Measurements from ENCODE around the gene GRK5.
"Not testable (repeated sequence)": the region's sequence is repeated elsewhere in the genome, so short reads cannot be mapped to it uniquely, and the experiment has no call there.

Gene GRK5

GRCh38 chr10:119275085-119275484 lies 67.7 kb downstream of the GRK5 start:
- H3K27ac ChIP-seq, result no peak overlapping the region
- TF ChIP-seq ZFX (IDR thresholded peaks at IDR 0.05; ENCODE audit: borderline replicate concordance) (no peak), CTCF (IDR thresholded peaks at IDR 0.05) (no peak)

GRCh38 chr10:119276194-119276593 lies 68.8 kb downstream of the GRK5 start:
- H3K27ac ChIP-seq, result not testable (repeated sequence)

- TF ChIP-seq CTCF (IDR thresholded peaks at IDR 0.05) (no peak), ZFX (IDR thresholded peaks at IDR 0.05; ENCODE audit: borderline replicate concordance) (no peak)
Measured at GRCh38 chr10:119278126-119278709, 70.8 kb downstream of the GRK5 start.

GRCh38 chr10:119279441-119279840 lies 72.1 kb downstream of the GRK5 start:
- H3K27ac ChIP-seq, result no peak overlapping the region
- no peak for TF ChIP-seq CTCF (IDR thresholded peaks at IDR 0.05)
- no peak for TF ChIP-seq ZFX (IDR thresholded peaks at IDR 0.05; ENCODE audit: borderline replicate concordance)

More at GRCh38 chr10:119278126-119278709, 70.8 kb downstream of the GRK5 start:
- no peak overlapping the region for H3K27ac ChIP-seq

- H3K27ac ChIP-seq, result no peak overlapping the region
Measured at GRCh38 chr10:119281581-119282071, 74.3 kb downstream of the GRK5 start.

GRCh38 chr10:119282446-119282845 lies 75.1 kb downstream of the GRK5 start:
- no peak overlapping the region for H3K27ac ChIP-seq
- no peak for TF ChIP-seq ZFX (IDR thresholded peaks at IDR 0.05; ENCODE audit: borderline replicate concordance)
- no peak for TF ChIP-seq CTCF (IDR thresholded peaks at IDR 0.05)

More at GRCh38 chr10:119281581-119282071, 74.3 kb downstream of the GRK5 start:
- no peak for TF ChIP-seq CTCF (IDR thresholded peaks at IDR 0.05)
- no peak for TF ChIP-seq ZFX (IDR thresholded peaks at IDR 0.05; ENCODE audit: borderline replicate concordance)

GRCh38 chr10:119283387-119283786 lies 76.0 kb downstream of the GRK5 start:
- no peak overlapping the region for H3K27ac ChIP-seq
- TF ChIP-seq ZFX (IDR thresholded peaks at IDR 0.05; ENCODE audit: borderline replicate concordance), result no peak

- no peak for TF ChIP-seq ZFX (IDR thresholded peaks at IDR 0.05; ENCODE audit: borderline replicate concordance)
- no peak for TF ChIP-seq CTCF (IDR thresholded peaks at IDR 0.05)
- H3K27ac ChIP-seq, result no peak overlapping the region
Measured at GRCh38 chr10:119283818-119284217, 76.4 kb downstream of the GRK5 start.
